GM19193 (cell line): ENCODE data around the gene PPP1R1B.

Experiments used
- POLR2A ChIP-seq: IDR thresholded peaks from 4 replicates; pipeline ENCODE4 v1.6.1; 2011; ENCODE audit not compliant: insufficient read depth, insufficient read length; ENCODE audit errors: extremely low read depth

Gene PPP1R1B

GRCh38 chr17:39677542-39678339, 51.0 kb downstream of the PPP1R1B start:
- TF ChIP-seq POLR2A, result no peak

DNA sequence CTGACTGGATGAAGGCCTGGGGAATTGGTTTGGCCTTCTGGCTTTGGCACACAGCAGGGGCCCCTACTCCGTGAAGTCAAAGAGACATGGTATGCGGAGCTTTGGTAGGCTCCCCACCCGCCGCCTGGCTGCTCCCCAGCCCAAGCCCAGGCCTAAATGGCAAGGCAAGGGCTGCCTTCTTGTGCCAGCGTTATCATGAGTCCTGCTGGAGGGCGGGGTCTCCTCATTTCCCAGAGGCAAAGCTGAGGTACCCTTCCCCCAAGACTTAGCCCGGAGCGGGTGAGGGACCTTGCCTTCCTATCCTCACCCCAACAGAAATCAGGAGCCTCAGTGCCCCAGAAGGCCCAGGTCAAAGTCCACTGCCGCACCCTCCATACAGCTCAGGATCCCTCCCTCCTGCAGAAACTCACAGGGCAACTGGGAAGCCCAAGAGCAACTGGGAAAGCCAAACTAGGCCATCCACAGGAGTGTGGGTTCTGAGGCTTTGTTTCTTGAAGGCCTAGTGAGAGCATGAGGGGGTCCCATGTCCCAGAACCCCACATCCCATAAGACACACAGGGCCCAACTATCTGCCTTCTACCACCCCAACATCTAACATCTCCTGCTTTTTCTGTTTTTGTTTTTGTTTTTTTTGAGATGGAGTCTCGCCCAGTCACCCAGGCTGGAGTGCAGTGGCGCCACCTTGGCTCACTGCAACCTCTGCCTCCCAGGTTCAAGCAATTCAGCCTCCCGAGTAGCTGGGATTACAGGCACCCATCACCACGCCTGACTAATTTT, 51.8 kb downstream of the PPP1R1B start:
- no peak for TF ChIP-seq POLR2A

- TF ChIP-seq POLR2A, result no peak
These were observed 52.9 kb downstream of the PPP1R1B start for GRCh38 chr17:39679521-39680192.

DNA sequence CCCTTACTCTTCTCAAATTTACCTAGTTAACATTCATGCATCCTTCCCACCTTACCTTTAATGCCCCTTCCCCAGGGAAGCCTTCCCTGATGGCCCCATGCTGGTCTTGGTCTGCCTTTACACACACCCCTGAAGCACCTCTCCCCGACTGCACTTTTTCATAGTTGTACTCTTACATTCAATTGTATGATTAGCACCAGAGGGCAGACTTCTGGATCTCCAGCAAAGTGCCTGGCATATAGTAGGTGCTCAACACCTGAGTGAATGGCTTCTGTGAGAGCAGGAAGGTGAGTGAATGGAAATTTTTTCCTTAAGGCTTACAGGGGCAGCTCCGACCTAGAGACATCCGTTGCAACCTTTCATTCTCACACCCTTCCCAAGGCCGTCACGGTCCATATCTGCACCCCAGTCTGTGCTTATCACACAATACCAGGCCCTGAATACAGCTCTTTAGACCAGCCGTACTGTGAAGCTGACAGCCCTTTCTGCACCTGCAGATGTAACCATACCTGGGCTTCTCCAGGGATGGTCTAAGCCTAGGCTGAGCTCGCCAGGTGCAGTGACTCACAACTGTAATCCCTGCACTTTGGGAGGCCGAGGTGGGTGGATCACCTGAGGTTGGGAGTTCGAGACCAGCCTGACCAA, 56.7 kb downstream of the PPP1R1B start:
- TF ChIP-seq POLR2A, result no peak

- TF ChIP-seq POLR2A, result no peak
These were observed 57.8 kb downstream of the PPP1R1B start for GRCh38 chr17:39684369-39685192.
